GM23248 (cell line): ENCODE results near the gene KCTD4. TPM values are rescaled to one million over a fixed set of nuclear protein-coding genes. Genes with fewer than 3 reads are reported as not detected.

Experiments
- DNase-seq: peaks from one replicate; pipeline ENCODE4 v3.0.0-alpha.2; 2015
- H2AFZ ChIP-seq: fragments of 200-600 bp; sonication (generic); 2 replicates; pipeline ENCODE4 v1.6.1; 2016; ENCODE audit warnings: antibody characterized with exemption
- H3F3A ChIP-seq: fragments of 200-600 bp; sonication (generic); 2 replicates; pipeline ENCODE4 v1.6.1; 2016; ENCODE audit warnings: mild to moderate bottlenecking, antibody characterized with exemption, mixed run types; ENCODE audit not compliant: insufficient read depth
- H3K27ac ChIP-seq: fragments of 200-600 bp; sonication (generic); 2 replicates; pipeline ENCODE4 v1.5.1; 2016; ENCODE audit warnings: mild to moderate bottlenecking
- H3K27me3 ChIP-seq: fragments of 200-600 bp; sonication (generic); replicated peaks from 2 replicates; pipeline ENCODE4 v1.6.1; 2016; ENCODE audit warnings: mild to moderate bottlenecking; ENCODE audit not compliant: insufficient read depth
- H3K36me3 ChIP-seq: fragments of 200-600 bp; sonication (generic); 2 replicates; pipeline ENCODE4 v1.6.1; 2016; ENCODE audit warnings: low read depth, mild to moderate bottlenecking
- H3K4me1 ChIP-seq: fragments of 200-600 bp; sonication (generic); 2 replicates; pipeline ENCODE4 v1.6.1; 2016; ENCODE audit warnings: mild to moderate bottlenecking; ENCODE audit not compliant: insufficient read depth
- H3K4me2 ChIP-seq: fragments of 200-600 bp; sonication (generic); one replicate; pipeline ENCODE4 v1.6.1; 2016; ENCODE audit warnings: mild to moderate bottlenecking; ENCODE audit not compliant: unreplicated experiment
- H3K4me3 ChIP-seq: fragments of 200-600 bp; sonication (generic); 2 replicates; pipeline ENCODE4 v1.5.1; 2016; ENCODE audit warnings: mild to moderate bottlenecking
- H3K79me2 ChIP-seq: fragments of 200-600 bp; sonication (generic); 2 replicates; pipeline ENCODE4 v1.6.1; 2016; ENCODE audit warnings: mild to moderate bottlenecking; ENCODE audit not compliant: insufficient read depth
- H3K9ac ChIP-seq: fragments of 200-600 bp; sonication (generic); 2 replicates; pipeline ENCODE4 v1.6.1; 2016; ENCODE audit warnings: mild to moderate bottlenecking
- H3K9me2 ChIP-seq: fragments of 200-600 bp; sonication (generic); 2 replicates; pipeline ENCODE4 v1.6.1; 2016; ENCODE audit warnings: mixed run types, mild to moderate bottlenecking, moderate library complexity; ENCODE audit not compliant: insufficient read depth
- H3K9me3 ChIP-seq: fragments of 200-600 bp; sonication (generic); one replicate; pipeline ENCODE4 v1.6.1; 2017; ENCODE audit warnings: low read depth
- H4K20me1 ChIP-seq: fragments of 200-600 bp; sonication (generic); 2 replicates; pipeline ENCODE4 v1.6.0; 2016; ENCODE audit not compliant: insufficient read depth
- EZH2 ChIP-seq: fragments of 200-600 bp; sonication (generic); IDR thresholded peaks from 2 replicates; pipeline ENCODE4 v1.6.1; 2018; ENCODE audit warnings: antibody characterized with exemption, mild to moderate bottlenecking; ENCODE audit not compliant: insufficient read depth, poor library complexity, severe bottlenecking
- EZH2phosphoT487 ChIP-seq: fragments of 200-600 bp; sonication (generic); IDR thresholded peaks from 2 replicates; pipeline ENCODE4 v1.6.1; 2018; ENCODE audit warnings: antibody characterized with exemption, moderate library complexity, mild to moderate bottlenecking, low read depth; ENCODE audit not compliant: insufficient read depth
- WGBS, 2 experiments: methylation state at CpG; one replicate each; pipeline ENCODE4 v1.1.6; 2015 to 2017; ENCODE audit warnings: low lambda C conversion rate in 2 of 2, low coverage in 1 of 2; ENCODE audit errors: missing lambda C conversion rate in 2 of 2; 5-methylcytosine and 5-hydroxymethylcytosine counted together
- in situ Hi-C: fragments of 300-500 bp; cut with MboI; formaldehyde crosslinking; loops from 2 replicates; pipeline ENCODE4 v1.15.0; 2020
- polyA plus RNA-seq: library from polyadenylated mRNA; unstranded; fragments of >200 nt; fragmentation: Nextera tagmentation; extraction: Ambion mirVana; gene quantifications from 2 replicates; pipeline ENCODE4 v1.2.1, GENCODE V29; 2016
- total RNA-seq: library from RNA; depleted of rRNA; stranded (reverse); fragments of >200 nt; shearing (Covaris generic); gene quantifications from 2 replicates; pipeline ENCODE4 v1.2.3, GENCODE V29; 2014

The KCTD4 gene
- total and polyA plus RNA-seq, 2 experiments from 2014 or later = 0.65 to 2.1 TPM

GRCh38 chr13:45225370-45225769, 24.5 kb upstream of the KCTD4 start:
- Histone ChIP-seq H3K9me3 (no peaks in the 10 kb centered on the region), H3K27ac (no peak overlapping the region), H3K4me2 (no peak overlapping the region), H3K4me3 (no peak overlapping the region), H3K27me3 (no peaks in the 10 kb centered on the region), H3K9ac (no peak overlapping the region), H3K36me3 (no peaks in the 10 kb centered on the region), H4K20me1 (no peaks in the 10 kb centered on the region), H2AFZ (no peak overlapping the region), H3K4me1 (peaks cover 31% of the 10 kb centered on the region), H3K79me2 (peaks cover 9% of the 10 kb centered on the region), H3K9me2 (no peaks in the 10 kb centered on the region), H3F3A (peaks cover 21% of the 10 kb centered on the region)
- TF ChIP-seq EZH2 = no peak
- no peak for TF ChIP-seq EZH2phosphoT487
- 91% methylated on average over 4 of the region's 4 CpGs for WGBS, 2 experiments
- in situ Hi-C loops = no loop called here
- DNase-seq = no peak

- in situ Hi-C loops = no loop called here
- peak; percentile 56 for DNase-seq
- Histone ChIP-seq H3K4me3 (no peak overlapping the region), H3K9me2 (no peaks in the 10 kb centered on the region), H3K27ac (peak overlapping the region; percentile 23), H3K36me3 (no peaks in the 10 kb centered on the region), H2AFZ (no peak overlapping the region), H3K4me2 (no peak overlapping the region), H3K9me3 (no peaks in the 10 kb centered on the region), H3K27me3 (no peaks in the 10 kb centered on the region), H3K79me2 (peaks cover 9% of the 10 kb centered on the region), H3K4me1 (peaks cover 43% of the 10 kb centered on the region), H3F3A (peaks cover 32% of the 10 kb centered on the region), H4K20me1 (no peaks in the 10 kb centered on the region), H3K9ac (no peak overlapping the region)
- TF ChIP-seq EZH2phosphoT487 (no peak), EZH2 (no peak)
Measured at GRCh38 chr13:45224176-45224575, 23.3 kb upstream of the KCTD4 start.

GRCh38 chr13:45222919-45223318, 22.1 kb upstream of the KCTD4 start:
- no peak overlapping the region for H3K4me3 ChIP-seq
- H4K20me1 ChIP-seq = no peaks in the 10 kb centered on the region
- H3K4me1 ChIP-seq = peaks cover 55% of the 10 kb centered on the region
- no peak for DNase-seq
- H3K27me3 ChIP-seq = no peaks in the 10 kb centered on the region
- H3K9ac ChIP-seq = no peak overlapping the region
- 96 to 100% methylated on average over 1 of the region's 1 CpG for WGBS, 2 experiments
- H3K36me3 ChIP-seq = no peaks in the 10 kb centered on the region
- no peak overlapping the region for H3K27ac ChIP-seq
- no peak overlapping the region for H3K4me2 ChIP-seq
- in situ Hi-C loops = no loop called here
- H3F3A ChIP-seq = peaks cover 40% of the 10 kb centered on the region
- H2AFZ ChIP-seq = no peak overlapping the region
- H3K9me3 ChIP-seq = no peaks in the 10 kb centered on the region
- H3K79me2 ChIP-seq = peaks cover 9% of the 10 kb centered on the region
- no peak for TF ChIP-seq EZH2phosphoT487
- TF ChIP-seq EZH2 = no peak
- no peaks in the 10 kb centered on the region for H3K9me2 ChIP-seq

GRCh38 chr13:45222516-45222915, 21.7 kb upstream of the KCTD4 start:
- H3K36me3 ChIP-seq = no peaks in the 10 kb centered on the region
- WGBS, 2 experiments = 89 to 98% methylated on average over 3 of the region's 3 CpGs
- H3F3A ChIP-seq = peaks cover 40% of the 10 kb centered on the region
- H3K79me2 ChIP-seq = peaks cover 9% of the 10 kb centered on the region
- TF ChIP-seq EZH2 = no peak
- TF ChIP-seq EZH2phosphoT487 = no peak
- H3K27me3 ChIP-seq = no peaks in the 10 kb centered on the region
- no peaks in the 10 kb centered on the region for H4K20me1 ChIP-seq
- no peak overlapping the region for H3K9ac ChIP-seq
- H3K9me2 ChIP-seq = no peaks in the 10 kb centered on the region
- in situ Hi-C loops = no loop called here
- DNase-seq = no peak
- H3K9me3 ChIP-seq = no peaks in the 10 kb centered on the region
- H3K27ac ChIP-seq = no peak overlapping the region
- H2AFZ ChIP-seq = no peak overlapping the region
- H3K4me2 ChIP-seq = no peak overlapping the region
- peaks cover 55% of the 10 kb centered on the region for H3K4me1 ChIP-seq
- no peak overlapping the region for H3K4me3 ChIP-seq

- H2AFZ ChIP-seq = no peak overlapping the region
- TF ChIP-seq EZH2phosphoT487 (no peak), EZH2 (no peak)
- H3K9ac ChIP-seq = no peak overlapping the region
- in situ Hi-C loops = no loop called here
- H4K20me1 ChIP-seq = no peaks in the 10 kb centered on the region
- H3K36me3 ChIP-seq = no peaks in the 10 kb centered on the region
- no peak overlapping the region for H3K4me3 ChIP-seq
- peak overlapping the region; percentile 47; the same call in 1 of the 2 replicates for H3K27ac ChIP-seq
- H3K79me2 ChIP-seq = peaks cover 9% of the 10 kb centered on the region
- no peaks in the 10 kb centered on the region for H3K9me3 ChIP-seq
- DNase-seq = no peak
- H3K9me2 ChIP-seq = no peaks in the 10 kb centered on the region
- WGBS, 2 experiments = 95 to 100% methylated on average over 4 of the region's 4 CpGs
- H3F3A ChIP-seq = peaks cover 40% of the 10 kb centered on the region
- no peaks in the 10 kb centered on the region for H3K27me3 ChIP-seq
- H3K4me1 ChIP-seq = peaks cover 57% of the 10 kb centered on the region
- peak overlapping the region; percentile 53 for H3K4me2 ChIP-seq
Measured at GRCh38 chr13:45220403-45220802, 19.6 kb upstream of the KCTD4 start.
